Smooth muscle cell (in vitro differentiated cells): ENCODE measurements around the gene NUCKS1. TPM values are rescaled to one million over a fixed set of nuclear protein-coding genes. Genes with fewer than 3 reads are reported as not detected.
"Not testable (repeated sequence)": the region's sequence is repeated elsewhere in the genome, so short reads cannot be mapped to it uniquely, and the experiment has no call there.

Source experiments
- DNase-seq: peaks from one replicate; lab custom pipeline; 2025; ENCODE audit not compliant: unreplicated experiment; lab: John Stamatoyannopoulos, UW
- H2AFZ ChIP-seq: fragments of 200-600 bp; sonication (generic); 2 replicates; pipeline ENCODE4 v1.6.0; 2016; ENCODE audit warnings: antibody characterized with exemption, low read depth, mild to moderate bottlenecking
- H3F3A ChIP-seq: fragments of 200-600 bp; sonication (generic); 2 replicates; pipeline ENCODE4 v1.6.0; 2017; ENCODE audit warnings: antibody characterized with exemption, low read depth
- H3K27ac ChIP-seq: fragments of 200-600 bp; sonication (generic); 2 replicates; pipeline ENCODE4 v1.5.1; 2016; ENCODE audit warnings: low read depth, mild to moderate bottlenecking
- H3K27me3 ChIP-seq: fragments of 200-600 bp; sonication (generic); 2 replicates; pipeline ENCODE4 v1.6.1; 2016; ENCODE audit warnings: low read depth, mild to moderate bottlenecking
- H3K36me3 ChIP-seq: fragments of 200-600 bp; sonication (generic); 2 replicates; pipeline ENCODE4 v1.5.1; 2016; ENCODE audit warnings: low read depth
- H3K4me1 ChIP-seq: fragments of 200-600 bp; sonication (generic); 2 replicates; pipeline ENCODE4 v1.5.1; 2016; ENCODE audit warnings: low read depth
- H3K4me2 ChIP-seq: fragments of 200-600 bp; sonication (generic); 2 replicates; pipeline ENCODE4 v1.6.0; 2016; ENCODE audit warnings: mild to moderate bottlenecking
- H3K4me3 ChIP-seq: fragments of 200-600 bp; sonication (generic); 2 replicates; pipeline ENCODE4 v1.5.1; 2016; ENCODE audit warnings: mild to moderate bottlenecking
- H3K79me2 ChIP-seq: fragments of 200-600 bp; sonication (generic); 2 replicates; pipeline ENCODE4 v1.6.0; 2016; ENCODE audit warnings: low read depth, mild to moderate bottlenecking
- H3K9ac ChIP-seq: fragments of 200-600 bp; sonication (generic); 2 replicates; pipeline ENCODE4 v1.6.0; 2016; ENCODE audit warnings: low read depth
- H3K9me3 ChIP-seq: fragments of 200-600 bp; sonication (generic); replicated peaks from 2 replicates; pipeline ENCODE4 v1.5.1; 2016; ENCODE audit warnings: low read depth
- H4K20me1 ChIP-seq: fragments of 200-600 bp; sonication (generic); 2 replicates; pipeline ENCODE4 v1.6.0; 2016; ENCODE audit warnings: low read depth
- WGBS: methylation state at CpG from one replicate; pipeline ENCODE4 v1.1.7; 2016; ENCODE audit warnings: low lambda C conversion rate; 5-methylcytosine and 5-hydroxymethylcytosine counted together
- polyA plus RNA-seq: library from polyadenylated mRNA; unstranded; fragments of >200 nt; fragmentation: Nextera tagmentation; extraction: Ambion mirVana; gene quantifications from 2 replicates; pipeline ENCODE4 v1.2.1, GENCODE V29; 2016
- total RNA-seq: library from RNA; depleted of rRNA; stranded (reverse); fragments of >200 nt; gene quantifications from 2 replicates; pipeline ENCODE4 v1.2.3, GENCODE V29; 2014
- TF ChIP-seq, protein P1 (sequence below): fragments of 200-600 bp; sonication (generic); IDR thresholded peaks from 2 replicates; pipeline ENCODE4 v1.5.1; 2017; ENCODE audit warnings: borderline replicate concordance, mild to moderate bottlenecking, antibody characterized with exemption; ENCODE audit not compliant: insufficient read depth, poor library complexity, severe bottlenecking

NUCKS1 gene
- total and polyA plus RNA-seq, 2 experiments from 2014 or later, result 29.1 to 139 TPM

DNA sequence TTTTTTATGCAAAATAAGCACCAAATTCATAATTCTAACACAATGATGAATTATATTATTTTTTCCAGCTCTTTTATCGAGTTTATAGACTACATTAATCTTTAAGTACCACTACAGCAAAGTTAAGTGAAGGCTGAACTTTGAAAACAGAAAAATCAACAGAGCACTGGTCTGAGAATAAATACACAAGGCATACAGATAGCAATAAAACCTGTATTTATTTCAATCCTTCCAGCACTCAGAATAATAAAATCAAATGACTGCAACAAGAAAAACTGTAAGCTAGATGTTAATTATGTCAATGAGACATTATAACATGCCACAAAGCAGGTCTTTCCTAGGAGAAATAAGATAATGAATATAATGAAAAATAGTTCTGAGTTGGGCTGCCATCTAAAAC, 24.5 kb downstream of the NUCKS1 start:
- H3K9me3 ChIP-seq, result no peaks in the 10 kb centered on the region
- H3K4me2 ChIP-seq, result no peak overlapping the region
- WGBS, result 100% methylated on average over 1 of the region's 1 CpG
- TF ChIP-seq, protein P1, sequence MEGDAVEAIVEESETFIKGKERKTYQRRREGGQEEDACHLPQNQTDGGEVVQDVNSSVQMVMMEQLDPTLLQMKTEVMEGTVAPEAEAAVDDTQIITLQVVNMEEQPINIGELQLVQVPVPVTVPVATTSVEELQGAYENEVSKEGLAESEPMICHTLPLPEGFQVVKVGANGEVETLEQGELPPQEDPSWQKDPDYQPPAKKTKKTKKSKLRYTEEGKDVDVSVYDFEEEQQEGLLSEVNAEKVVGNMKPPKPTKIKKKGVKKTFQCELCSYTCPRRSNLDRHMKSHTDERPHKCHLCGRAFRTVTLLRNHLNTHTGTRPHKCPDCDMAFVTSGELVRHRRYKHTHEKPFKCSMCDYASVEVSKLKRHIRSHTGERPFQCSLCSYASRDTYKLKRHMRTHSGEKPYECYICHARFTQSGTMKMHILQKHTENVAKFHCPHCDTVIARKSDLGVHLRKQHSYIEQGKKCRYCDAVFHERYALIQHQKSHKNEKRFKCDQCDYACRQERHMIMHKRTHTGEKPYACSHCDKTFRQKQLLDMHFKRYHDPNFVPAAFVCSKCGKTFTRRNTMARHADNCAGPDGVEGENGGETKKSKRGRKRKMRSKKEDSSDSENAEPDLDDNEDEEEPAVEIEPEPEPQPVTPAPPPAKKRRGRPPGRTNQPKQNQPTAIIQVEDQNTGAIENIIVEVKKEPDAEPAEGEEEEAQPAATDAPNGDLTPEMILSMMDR, result no peak
- peaks cover 67% of the 10 kb centered on the region for H3K79me2 ChIP-seq
- peaks cover 15% of the 10 kb centered on the region for H3K36me3 ChIP-seq
- H3K27me3 ChIP-seq, result no peaks in the 10 kb centered on the region
- H3K9ac ChIP-seq, result no peak overlapping the region
- H3K4me3 ChIP-seq, result no peak overlapping the region
- H2AFZ ChIP-seq, result no peak overlapping the region
- no peak overlapping the region for H3K27ac ChIP-seq
- H3K4me1 ChIP-seq, result no peaks in the 10 kb centered on the region
- no peak for DNase-seq
- H4K20me1 ChIP-seq, result peaks cover 93% of the 10 kb centered on the region
- H3F3A ChIP-seq, result peaks cover 6% of the 10 kb centered on the region

DNA sequence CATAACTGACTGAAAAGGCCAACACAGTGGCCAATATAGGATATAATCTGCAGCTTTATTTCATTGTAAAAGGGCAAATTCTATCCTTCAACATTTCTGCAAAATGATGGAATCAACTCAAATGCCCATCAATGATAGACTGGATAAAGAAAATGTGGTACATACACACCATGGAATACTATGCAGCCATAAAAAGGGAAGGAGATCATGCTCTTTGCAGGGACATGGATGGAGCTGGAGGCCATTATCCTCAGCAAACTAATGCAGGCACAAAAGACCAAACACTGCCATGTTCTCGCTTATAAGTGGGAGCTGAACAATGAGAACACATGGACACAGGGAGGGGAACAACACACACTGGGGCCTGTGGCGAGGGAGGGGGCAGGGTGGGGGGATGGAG, 29.2 kb downstream of the NUCKS1 start:
- not testable (repeated sequence) for H3K9ac ChIP-seq, H3K4me3 ChIP-seq, H3K9me3 ChIP-seq, DNase-seq, H3K27me3 ChIP-seq, H3K4me1 ChIP-seq, H2AFZ ChIP-seq, H3K27ac ChIP-seq, H3K4me2 ChIP-seq
- Histone ChIP-seq H3K36me3 (peaks cover 43% of the 10 kb centered on the region), H3K79me2 (peaks cover 20% of the 10 kb centered on the region), H4K20me1 (peaks cover 57% of the 10 kb centered on the region), H3F3A (peaks cover 18% of the 10 kb centered on the region)
- 100% methylated on average over 2 of the region's 2 CpGs for WGBS

DNA sequence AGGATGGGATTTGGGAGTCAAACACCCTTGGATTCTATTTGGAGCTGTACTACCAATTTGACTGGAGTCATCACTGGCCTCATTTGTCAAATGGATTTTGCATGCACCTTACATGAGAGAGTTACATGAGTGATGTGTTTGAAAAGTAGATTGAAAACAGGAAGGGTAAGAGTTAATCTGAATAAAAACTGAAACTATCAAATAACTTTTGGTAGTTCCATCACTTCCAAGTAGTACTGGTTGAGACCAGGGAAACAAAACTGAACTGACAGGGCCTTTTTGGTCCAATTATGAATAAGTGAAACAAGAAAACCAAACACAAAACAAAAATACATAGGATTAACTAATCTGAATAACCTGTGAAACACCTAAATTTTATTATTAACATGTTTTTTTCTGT, 30.2 kb downstream of the NUCKS1 start:
- Histone ChIP-seq H3K36me3 (peaks cover 43% of the 10 kb centered on the region), H3K79me2 (peaks cover 10% of the 10 kb centered on the region), H3K9me3 (no peaks in the 10 kb centered on the region), H3K27ac (no peak overlapping the region), H3F3A (peaks cover 13% of the 10 kb centered on the region), H2AFZ (no peak overlapping the region), H3K4me2 (no peak overlapping the region), H3K27me3 (no peaks in the 10 kb centered on the region), H3K9ac (no peak overlapping the region), H4K20me1 (peaks cover 48% of the 10 kb centered on the region), H3K4me3 (no peak overlapping the region), H3K4me1 (no peaks in the 10 kb centered on the region)
- DNase-seq, result no peak
- TF ChIP-seq, protein P1, result no peak

DNA sequence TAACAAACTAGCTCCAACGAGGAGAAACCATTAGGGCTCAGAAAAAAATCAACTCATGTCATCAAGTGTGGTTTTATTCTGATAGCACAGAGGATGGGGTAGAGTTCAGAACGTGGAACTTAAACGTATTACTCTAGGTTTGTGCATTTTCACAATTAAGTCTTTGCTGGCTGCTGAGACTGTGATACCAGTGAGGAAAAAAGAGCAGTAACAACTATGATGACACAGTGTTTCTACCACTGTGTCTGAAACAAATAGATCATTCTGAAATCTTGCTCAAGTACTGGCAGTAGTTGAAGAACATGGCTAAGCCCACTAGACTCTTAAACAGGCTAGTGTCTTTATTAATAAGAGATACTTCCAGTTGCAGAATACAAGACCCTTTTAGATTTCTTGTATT, 31.0 kb downstream of the NUCKS1 start:
- no peaks in the 10 kb centered on the region for H3K9me3 ChIP-seq
- H3K36me3 ChIP-seq, result peaks cover 43% of the 10 kb centered on the region
- no peaks in the 10 kb centered on the region for H3K27me3 ChIP-seq
- no peak overlapping the region for H3K9ac ChIP-seq
- H3K4me3 ChIP-seq, result no peak overlapping the region
- H3K27ac ChIP-seq, result no peak overlapping the region
- no peak overlapping the region for H2AFZ ChIP-seq
- 96% methylated on average over 3 of the region's 3 CpGs for WGBS
- TF ChIP-seq, protein P1, result no peak
- no peak for DNase-seq
- no peak overlapping the region for H3K4me2 ChIP-seq
- H3K79me2 ChIP-seq, result peaks cover 3% of the 10 kb centered on the region
- H4K20me1 ChIP-seq, result peaks cover 43% of the 10 kb centered on the region
- H3F3A ChIP-seq, result peaks cover 14% of the 10 kb centered on the region
- no peaks in the 10 kb centered on the region for H3K4me1 ChIP-seq
